ENCODE measurements around the gene CLDN5. TPM values are rescaled to one million over a fixed set of nuclear protein-coding genes. Genes with fewer than 3 reads are reported as not detected.

CLDN5 gene
- total and polyA plus RNA-seq, 2 of the 4 experiments (the other 2 are of a cell fraction): 0.18 to 0.21 TPM

DNA sequence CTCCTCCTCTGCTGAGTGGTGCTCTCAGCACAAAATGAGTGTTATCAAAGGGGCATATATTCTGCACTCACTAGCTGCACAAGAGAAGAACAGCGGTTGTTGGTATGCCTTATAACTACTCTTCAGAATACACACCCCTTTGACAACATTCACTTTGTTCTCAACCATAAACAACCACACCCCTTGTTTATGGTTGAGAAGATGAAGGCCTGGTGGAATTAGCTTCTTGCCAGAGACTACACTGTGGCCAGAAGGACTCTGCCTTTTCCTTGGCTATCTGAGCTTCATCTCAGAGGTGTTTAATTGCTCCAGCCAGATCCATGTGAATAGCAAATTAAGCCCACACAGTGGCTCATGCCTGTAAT, 45.0 kb upstream of the CLDN5 start:
- Histone ChIP-seq H3K79me1 (ENCODE audit: low read depth in 1 of 2, low read length in 2 of 2) (no peaks in the 10 kb centered on the region), H3K4me1 (ENCODE audit: control insufficient read depth, insufficient read depth, low read length) (peaks cover 12% of the 10 kb centered on the region), H2BK15ac (ENCODE audit: low read depth, low read length) (no peak overlapping the region), H3K56ac (ENCODE audit: extremely low read depth, insufficient read depth, low read length) (no peak overlapping the region), H2AFZ (replicated peaks; ENCODE audit: low read length, poor library complexity) (peak overlapping the region; percentile 0), H4K91ac (ENCODE audit: insufficient read depth, low read depth, low read length) (no peak overlapping the region), H3K27ac (ENCODE audit: insufficient read depth, low read length) (no peak overlapping the region), H4K5ac (ENCODE audit: low read depth, low read length) (no peak overlapping the region), H4K8ac (ENCODE audit: low read depth in 2 of 2, low read length in 2 of 2) (no peak overlapping the region), H3K36me3 (ENCODE audit: control insufficient read depth, insufficient read depth, low read length) (no peaks in the 10 kb centered on the region), H3K9me3 (ENCODE audit: control insufficient read depth, insufficient read depth, low read length) (no peaks in the 10 kb centered on the region), H3K14ac (replicated peaks; ENCODE audit: low read depth, low read length) (no peak overlapping the region), H3K4me3 (ENCODE audit: insufficient read depth, low read depth, low read length) (no peak overlapping the region), H2AK9ac (replicated peaks; ENCODE audit: low read depth, low read length, poor library complexity) (no peak overlapping the region), H4K20me1 (ENCODE audit: insufficient read depth, low read length) (no peaks in the 10 kb centered on the region), H3K9ac (ENCODE audit: low read depth, low read length) (no peak overlapping the region), H3K27me3 (ENCODE audit: control insufficient read depth, insufficient read depth, low read length) (peaks cover 6% of the 10 kb centered on the region), H3K23ac (ENCODE audit: low read depth, low read length) (no peak overlapping the region), H3K18ac (ENCODE audit: low read depth, low read length) (no peak overlapping the region), H2AK5ac (ENCODE audit: low read depth, low read length) (0 out of 2 replicates have a peak overlapping the region, but pooled peaks have one; percentile 22), H3K4ac (ENCODE audit: low read depth, low read length) (0 out of 2 replicates have a peak overlapping the region, but pooled peaks have one; percentile 6), H2BK5ac (ENCODE audit: low read depth, low read length, poor library complexity, severe bottlenecking) (no peak overlapping the region), H3K9me1 (ENCODE audit: insufficient read depth, low read length) (no peaks in the 10 kb centered on the region; the same call in none of the 2 replicates), H2BK120ac (ENCODE audit: low read depth, low read length) (no peak overlapping the region), H2BK20ac (ENCODE audit: low read depth, low read length) (no peak overlapping the region), H3K4me2 (ENCODE audit: low read depth, low read length) (no peak overlapping the region)
- no peak for ATAC-seq (ENCODE audit: low read depth)
- ChIA-PET POLR2A (ENCODE audit: unreplicated experiment) (no interaction called here), CTCF (no interaction called here)
- in situ Hi-C loops (cut with MboI; ENCODE audit: low sequenced_read_pairs) (no loop called here), intact Hi-C loops (cut with micrococcal nuclease) (no loop called here), dilution Hi-C loops (cut with HindIII; ENCODE audit: low sequenced_read_pairs, unreplicated experiment) (no loop called here)
- BruUV-seq (replicated peaks): no TSS peak
- TF ChIP-seq MXI1 (IDR thresholded peaks at IDR 0.05; ENCODE audit: borderline replicate concordance, low read depth, low read length) (no peak), CHD1 (IDR thresholded peaks at IDR 0.05; ENCODE audit: low read depth, low read length) (no peak), NFE2L2 (IDR thresholded peaks at IDR 0.05; ENCODE audit: low read depth, low read length) (no peak), SMC3 (IDR thresholded peaks at IDR 0.05; ENCODE audit: low read depth, low read length) (no peak), POLR2A (IDR thresholded peaks at IDR 0.05; ENCODE audit: low read depth, low read length) (no peak), RFX5 (IDR thresholded peaks at IDR 0.05; ENCODE audit: low read depth, low read length) (no peak), FOS (IDR thresholded peaks at IDR 0.05; ENCODE audit: low read depth, low read length) (no peak), RAD21 (IDR thresholded peaks at IDR 0.05; ENCODE audit: low read length) (no peak), BHLHE40 (IDR thresholded peaks at IDR 0.05; ENCODE audit: low read depth, low read length) (no peak), MAFK (IDR thresholded peaks at IDR 0.05; ENCODE audit: low read depth, low read length) (no peak), MAZ (IDR thresholded peaks at IDR 0.05; ENCODE audit: borderline replicate concordance, low read depth, low read length) (no peak), RCOR1 (IDR thresholded peaks at IDR 0.05; ENCODE audit: insufficient replicate concordance, low read length) (no peak), CEBPB (IDR thresholded peaks at IDR 0.05; ENCODE audit: low read depth, low read length) (no peak)
- TF ChIP-seq, protein P1, sequence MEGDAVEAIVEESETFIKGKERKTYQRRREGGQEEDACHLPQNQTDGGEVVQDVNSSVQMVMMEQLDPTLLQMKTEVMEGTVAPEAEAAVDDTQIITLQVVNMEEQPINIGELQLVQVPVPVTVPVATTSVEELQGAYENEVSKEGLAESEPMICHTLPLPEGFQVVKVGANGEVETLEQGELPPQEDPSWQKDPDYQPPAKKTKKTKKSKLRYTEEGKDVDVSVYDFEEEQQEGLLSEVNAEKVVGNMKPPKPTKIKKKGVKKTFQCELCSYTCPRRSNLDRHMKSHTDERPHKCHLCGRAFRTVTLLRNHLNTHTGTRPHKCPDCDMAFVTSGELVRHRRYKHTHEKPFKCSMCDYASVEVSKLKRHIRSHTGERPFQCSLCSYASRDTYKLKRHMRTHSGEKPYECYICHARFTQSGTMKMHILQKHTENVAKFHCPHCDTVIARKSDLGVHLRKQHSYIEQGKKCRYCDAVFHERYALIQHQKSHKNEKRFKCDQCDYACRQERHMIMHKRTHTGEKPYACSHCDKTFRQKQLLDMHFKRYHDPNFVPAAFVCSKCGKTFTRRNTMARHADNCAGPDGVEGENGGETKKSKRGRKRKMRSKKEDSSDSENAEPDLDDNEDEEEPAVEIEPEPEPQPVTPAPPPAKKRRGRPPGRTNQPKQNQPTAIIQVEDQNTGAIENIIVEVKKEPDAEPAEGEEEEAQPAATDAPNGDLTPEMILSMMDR (conservative IDR thresholded peaks at IDR 0.05; ENCODE audit: low read depth, low read length): no peak
- TF ChIP-seq, protein P2, sequence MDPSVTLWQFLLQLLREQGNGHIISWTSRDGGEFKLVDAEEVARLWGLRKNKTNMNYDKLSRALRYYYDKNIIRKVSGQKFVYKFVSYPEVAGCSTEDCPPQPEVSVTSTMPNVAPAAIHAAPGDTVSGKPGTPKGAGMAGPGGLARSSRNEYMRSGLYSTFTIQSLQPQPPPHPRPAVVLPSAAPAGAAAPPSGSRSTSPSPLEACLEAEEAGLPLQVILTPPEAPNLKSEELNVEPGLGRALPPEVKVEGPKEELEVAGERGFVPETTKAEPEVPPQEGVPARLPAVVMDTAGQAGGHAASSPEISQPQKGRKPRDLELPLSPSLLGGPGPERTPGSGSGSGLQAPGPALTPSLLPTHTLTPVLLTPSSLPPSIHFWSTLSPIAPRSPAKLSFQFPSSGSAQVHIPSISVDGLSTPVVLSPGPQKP (IDR thresholded peaks at IDR 0.05; ENCODE audit: borderline replicate concordance, low read depth, low read length): no peak
- TF ChIP-seq, protein P3, sequence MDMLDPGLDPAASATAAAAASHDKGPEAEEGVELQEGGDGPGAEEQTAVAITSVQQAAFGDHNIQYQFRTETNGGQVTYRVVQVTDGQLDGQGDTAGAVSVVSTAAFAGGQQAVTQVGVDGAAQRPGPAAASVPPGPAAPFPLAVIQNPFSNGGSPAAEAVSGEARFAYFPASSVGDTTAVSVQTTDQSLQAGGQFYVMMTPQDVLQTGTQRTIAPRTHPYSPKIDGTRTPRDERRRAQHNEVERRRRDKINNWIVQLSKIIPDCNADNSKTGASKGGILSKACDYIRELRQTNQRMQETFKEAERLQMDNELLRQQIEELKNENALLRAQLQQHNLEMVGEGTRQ (IDR thresholded peaks at IDR 0.05; ENCODE audit: low read depth, low read length): no peak
- DNase-seq: no peak
- no CpG with 5 or more reads among the region's 1 CpG for WGBS, 2 experiments (ENCODE audit: extremely low coverage in 2 of 2, insufficient read length in 1 of 2)
